Activated CD4-positive, alpha-beta memory T cell treated with anti-CD3 and anti-CD28 coated beads for 36 hours (primary cell): ENCODE data around the gene UQCC2. TPM values are rescaled to one million over a fixed set of nuclear protein-coding genes. Genes with fewer than 3 reads are reported as not detected.

ENCODE experiments used
- CTCF ChIA-PET: fragments of 350-600 bp; sonication (Branson Sonifier 250); formaldehyde crosslinking; loops from one replicate; lab custom pipeline; 2021; ENCODE audit warnings: antibody characterized with exemption, inconsistent platforms; lab: Charles Lee
- POLR2A ChIA-PET: fragments of 350-600 bp; sonication (Branson Sonifier 250); formaldehyde crosslinking; loops from one replicate; lab custom pipeline; 2021; ENCODE audit warnings: antibody characterized with exemption; lab: Charles Lee
- DNase-seq: peaks from one replicate; pipeline ENCODE4 v3.0.0-alpha.2; 2020
- H3K27ac Mint-ChIP-seq: one replicate; pipeline ENCODE4 v1.8.0; 2021; ENCODE audit warnings: mixed read lengths
- H3K27me3 Mint-ChIP-seq: one replicate; pipeline ENCODE4 v1.8.0; 2021; ENCODE audit warnings: mixed read lengths
- H3K36me3 Mint-ChIP-seq: one replicate; pipeline ENCODE4 v1.8.0; 2021; ENCODE audit warnings: mixed read lengths
- H3K4me1 Mint-ChIP-seq: one replicate; pipeline ENCODE4 v1.8.0; 2021; ENCODE audit warnings: low read depth, mixed read lengths
- H3K4me3 Mint-ChIP-seq: one replicate; pipeline ENCODE4 v1.8.0; 2021; ENCODE audit warnings: mild to moderate bottlenecking, mixed read lengths
- H3K9me3 Mint-ChIP-seq: one replicate; pipeline ENCODE4 v1.8.0; 2021; ENCODE audit warnings: mixed read lengths
- intact Hi-C: fragments of 100-400 bp; cut with micrococcal nuclease; formaldehyde crosslinking; loops from one replicate; pipeline ENCODE4 v1.15.1; 2023
- total RNA-seq, 2 experiments: library from RNA; stranded (reverse); gene quantifications; one replicate each; pipeline ENCODE4 v1.2.3, GENCODE V29; 2021

UQCC2 gene
- total RNA-seq, 2 experiments from 2014 or later = 157 to 160 TPM

DNA sequence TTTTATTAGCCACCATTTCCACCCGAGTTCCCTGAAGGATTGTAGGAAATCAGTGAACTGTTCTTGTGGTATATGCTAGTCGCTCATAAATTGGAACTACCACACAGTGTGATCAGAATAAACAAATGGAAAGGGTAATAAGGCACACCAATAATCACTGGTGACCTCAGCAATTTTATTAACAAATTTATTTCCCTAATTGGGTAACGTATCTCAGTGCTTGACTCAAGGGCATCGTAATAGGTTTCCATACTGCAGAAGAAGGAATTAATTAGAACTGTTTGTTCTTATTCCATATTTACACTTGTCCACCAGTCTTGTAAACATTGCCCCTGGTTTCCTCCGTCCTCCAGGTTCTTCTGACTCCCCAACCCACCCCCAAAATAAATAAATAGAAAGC lies 10.0 kb upstream of the UQCC2 start:
- Mint-ChIP-seq H3K4me3 (no peak overlapping the region), H3K36me3 (no peaks in the 10 kb centered on the region), H3K27ac (no peak overlapping the region), H3K27me3 (peaks cover 7% of the 10 kb centered on the region), H3K4me1 (peaks cover 13% of the 10 kb centered on the region), H3K9me3 (no peaks in the 10 kb centered on the region)
- intact Hi-C loops = no loop called here
- ChIA-PET CTCF (interaction anchor here (1.2 to 1.8 kb wide), 2 partner anchors 50 to 131 kb away, joined by 4 to 6 read pairs; no protein-coding TSS in a partner anchor), POLR2A (interaction anchor here (0.6 kb wide), 1 partner anchor 12 kb away, joined by 3 read pairs; no protein-coding TSS in a partner anchor)
- no peak for DNase-seq

DNA sequence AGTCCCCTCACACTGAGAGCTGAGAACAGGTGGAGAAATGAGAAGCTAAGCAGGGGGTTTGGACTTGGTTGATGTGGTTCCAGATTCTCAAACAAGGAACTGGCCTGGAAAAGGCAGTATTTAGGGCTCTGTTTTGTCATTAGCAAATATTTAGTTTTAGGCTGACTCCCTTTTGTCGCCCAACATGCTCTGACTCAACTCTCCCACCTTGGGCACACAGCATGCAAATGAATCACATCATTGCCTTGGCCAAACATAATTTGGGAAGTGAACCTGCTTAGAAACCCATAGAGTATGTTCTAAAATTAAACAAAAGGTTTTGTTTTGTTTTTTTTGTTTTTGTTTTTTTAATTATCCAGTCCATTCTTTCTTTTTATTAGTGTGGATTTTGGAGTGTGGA lies 9.5 kb upstream of the UQCC2 start:
- Mint-ChIP-seq H3K27ac (no peak overlapping the region), H3K27me3 (peaks cover 7% of the 10 kb centered on the region), H3K4me1 (peaks cover 13% of the 10 kb centered on the region), H3K9me3 (no peaks in the 10 kb centered on the region), H3K36me3 (no peaks in the 10 kb centered on the region), H3K4me3 (no peak overlapping the region)
- intact Hi-C loops = no loop called here
- no peak for DNase-seq
- CTCF ChIA-PET = interaction anchor here (1.8 kb wide), 1 partner anchor 51 kb away, joined by 6 read pairs; no protein-coding TSS in a partner anchor
- POLR2A ChIA-PET = interaction anchor here (0.6 kb wide), 1 partner anchor 12 kb away, joined by 3 read pairs; no protein-coding TSS in a partner anchor

DNA sequence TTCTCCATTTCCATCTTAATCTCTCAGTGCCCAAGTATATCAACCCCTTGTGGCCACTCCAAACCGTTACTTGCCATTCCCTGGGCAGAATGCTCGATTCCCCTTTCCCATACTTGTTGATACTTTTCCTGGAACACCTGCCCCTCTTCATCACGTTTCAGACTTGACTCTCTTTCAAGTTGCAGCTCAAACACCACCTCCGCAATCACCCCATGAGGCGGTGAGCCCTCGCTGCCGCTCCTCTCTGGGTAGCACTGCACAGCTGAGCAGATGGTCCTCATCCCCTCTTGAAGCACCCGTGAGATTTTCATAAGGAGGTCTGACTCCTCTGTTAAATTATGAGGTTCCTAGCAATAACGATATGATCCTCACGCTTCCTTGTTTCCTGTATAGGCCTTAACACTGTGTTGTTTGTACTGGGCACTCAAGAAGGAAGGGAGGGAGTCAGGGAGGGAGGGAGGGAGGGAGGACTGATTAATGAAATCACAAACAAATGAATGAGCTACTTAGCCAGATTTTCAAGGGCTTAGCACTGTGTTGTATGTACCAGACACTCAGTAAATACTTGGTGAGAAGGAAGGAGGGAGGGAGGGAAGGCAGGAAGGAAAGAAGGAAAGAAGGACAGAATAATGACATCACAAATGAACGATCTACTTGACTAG lies 8.0 kb upstream of the UQCC2 start:
- H3K4me1 Mint-ChIP-seq = peaks cover 9% of the 10 kb centered on the region
- H3K36me3 Mint-ChIP-seq = no peaks in the 10 kb centered on the region
- ChIA-PET CTCF (interaction anchor here (0.6 to 1.8 kb wide), 2 partner anchors 41 to 52 kb away, joined by 3 to 6 read pairs; no protein-coding TSS in a partner anchor), POLR2A (no interaction called here)
- no peak for DNase-seq
- peaks cover 7% of the 10 kb centered on the region for H3K27me3 Mint-ChIP-seq
- H3K9me3 Mint-ChIP-seq = no peaks in the 10 kb centered on the region
- intact Hi-C loops = no loop called here
- no peak overlapping the region for H3K4me3 Mint-ChIP-seq
- H3K27ac Mint-ChIP-seq = no peak overlapping the region

DNA sequence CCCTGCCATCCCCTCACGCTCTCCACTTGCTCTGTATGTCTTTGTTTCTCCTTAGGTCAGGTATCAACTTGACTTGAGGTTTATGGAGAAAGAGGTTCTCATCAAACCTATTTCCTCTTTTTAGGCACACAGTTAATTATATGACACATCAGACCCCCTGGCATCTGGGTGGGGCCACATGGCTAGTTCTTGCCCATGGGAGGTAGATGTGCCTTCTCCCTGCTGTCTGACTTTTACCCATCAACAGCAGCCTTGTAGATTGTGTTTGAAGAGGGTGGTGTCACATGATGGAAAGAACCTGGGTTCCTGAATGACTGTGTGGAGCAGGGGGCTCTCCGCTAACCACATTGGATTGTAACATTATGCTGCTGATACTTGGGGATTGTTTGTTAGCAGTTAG lies 7.2 kb upstream of the UQCC2 start:
- H3K4me1 Mint-ChIP-seq = peaks cover 2% of the 10 kb centered on the region
- H3K4me3 Mint-ChIP-seq = no peak overlapping the region
- intact Hi-C loops = no loop called here
- ChIA-PET POLR2A (no interaction called here), CTCF (interaction anchor here (0.6 kb wide), 1 partner anchor 42 kb away, joined by 3 read pairs; no protein-coding TSS in a partner anchor)
- H3K27me3 Mint-ChIP-seq = peaks cover 7% of the 10 kb centered on the region
- H3K27ac Mint-ChIP-seq = no peak overlapping the region
- no peak for DNase-seq
- H3K9me3 Mint-ChIP-seq = no peaks in the 10 kb centered on the region
- no peaks in the 10 kb centered on the region for H3K36me3 Mint-ChIP-seq

DNA sequence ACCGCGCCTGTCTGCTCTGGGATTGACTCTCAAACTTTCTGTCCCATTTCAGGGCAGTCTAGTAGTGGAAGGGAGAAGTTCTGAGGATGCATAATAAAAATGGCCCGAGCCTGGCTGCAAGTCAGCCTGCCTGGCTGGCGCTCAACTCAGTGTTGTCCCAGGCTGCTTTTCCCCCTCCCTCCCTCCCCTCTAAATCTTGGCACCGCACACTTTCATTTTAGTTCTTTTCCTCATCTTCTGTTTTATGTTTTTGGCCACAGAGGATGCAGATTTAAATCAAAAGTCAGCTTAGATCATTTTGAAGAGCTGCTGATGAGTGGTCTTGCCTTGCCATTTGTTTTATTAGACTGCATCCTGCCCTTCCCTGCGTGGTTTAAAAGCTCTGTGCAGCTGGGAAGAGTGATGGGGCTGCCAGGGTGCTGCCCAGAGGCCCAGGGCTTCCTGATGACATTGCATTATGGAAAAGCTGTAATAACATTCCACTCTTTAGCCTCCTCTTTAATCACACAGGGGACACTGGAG lies 6.5 kb upstream of the UQCC2 start:
- Mint-ChIP-seq H3K4me1 (no peaks in the 10 kb centered on the region), H3K36me3 (no peaks in the 10 kb centered on the region), H3K9me3 (no peaks in the 10 kb centered on the region), H3K4me3 (no peak overlapping the region), H3K27me3 (peaks cover 4% of the 10 kb centered on the region), H3K27ac (no peak overlapping the region)
- intact Hi-C loops = no loop called here
- ChIA-PET CTCF (no interaction called here), POLR2A (no interaction called here)
- DNase-seq = no peak

DNA sequence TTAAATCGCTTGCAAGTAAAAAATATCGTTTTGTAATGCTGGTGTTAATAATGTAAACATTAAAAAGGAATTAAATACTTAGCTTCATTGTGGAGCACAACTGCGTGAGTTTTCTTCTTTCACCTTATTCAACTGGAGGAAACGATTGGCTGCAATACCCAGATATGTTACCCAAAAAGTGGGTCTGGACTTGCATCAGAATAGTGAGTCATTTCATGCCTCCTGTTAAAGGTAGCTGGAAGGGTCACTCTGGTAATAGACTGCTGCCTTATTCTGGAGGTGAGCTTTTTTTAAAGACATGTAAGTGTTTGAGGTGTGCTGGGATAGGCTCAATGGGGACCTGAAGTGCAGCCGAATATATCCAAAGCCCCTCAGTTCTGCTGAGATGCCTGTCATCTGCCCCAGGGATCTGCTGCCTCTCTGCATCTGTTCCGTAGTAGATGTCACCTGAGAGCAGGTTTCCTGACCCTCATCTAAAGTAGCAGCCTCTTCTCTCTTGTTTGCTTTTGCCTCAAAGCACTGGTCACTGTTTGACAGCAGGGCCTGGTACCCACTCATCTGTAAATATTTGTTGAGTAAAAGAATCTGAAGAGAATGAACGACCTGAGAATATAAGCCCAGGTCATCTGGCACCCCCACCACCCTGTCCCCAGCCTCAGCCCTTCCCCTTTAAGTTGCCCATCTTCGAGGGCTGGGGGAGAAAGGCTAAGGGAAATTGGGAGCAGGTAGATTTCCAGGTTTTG lies 5.6 kb upstream of the UQCC2 start:
- H3K27ac Mint-ChIP-seq = no peak overlapping the region
- H3K4me3 Mint-ChIP-seq = no peak overlapping the region
- ChIA-PET POLR2A (no interaction called here), CTCF (interaction anchor here (0.6 kb wide), 1 partner anchor 19 kb away, joined by 3 read pairs; no protein-coding TSS in a partner anchor)
- H3K9me3 Mint-ChIP-seq = no peaks in the 10 kb centered on the region
- H3K4me1 Mint-ChIP-seq = peaks cover under 1% of the 10 kb centered on the region
- intact Hi-C loops = no loop called here
- H3K27me3 Mint-ChIP-seq = peaks cover 3% of the 10 kb centered on the region
- no peak for DNase-seq
- H3K36me3 Mint-ChIP-seq = no peaks in the 10 kb centered on the region

DNA sequence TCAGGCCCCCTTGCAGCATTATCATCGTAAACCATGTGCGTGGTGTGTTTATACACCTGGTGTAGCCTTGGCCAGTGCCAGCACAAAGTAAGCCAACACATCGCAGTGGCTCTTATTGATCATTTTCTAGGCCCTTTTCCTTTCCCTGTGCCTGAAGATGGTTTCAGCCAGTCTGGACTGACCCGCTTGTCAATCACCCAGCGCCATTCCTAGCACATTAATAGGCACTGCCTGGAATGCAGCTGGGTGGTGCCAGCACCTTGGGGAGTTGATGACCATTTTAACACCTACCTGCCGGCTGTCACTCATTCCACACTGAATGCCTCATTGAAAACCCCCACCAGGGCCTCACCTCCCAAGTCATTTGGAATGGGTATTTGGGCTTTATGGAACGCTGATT lies 4.9 kb upstream of the UQCC2 start:
- no peak overlapping the region for H3K4me3 Mint-ChIP-seq
- ChIA-PET POLR2A (no interaction called here), CTCF (interaction anchor here (0.6 kb wide), 1 partner anchor 20 kb away, joined by 3 read pairs; no protein-coding TSS in a partner anchor)
- no peak overlapping the region for H3K27ac Mint-ChIP-seq
- no peaks in the 10 kb centered on the region for H3K27me3 Mint-ChIP-seq
- H3K9me3 Mint-ChIP-seq = no peaks in the 10 kb centered on the region
- no peak for DNase-seq
- intact Hi-C loops = no loop called here
- H3K36me3 Mint-ChIP-seq = no peaks in the 10 kb centered on the region
- H3K4me1 Mint-ChIP-seq = peaks cover 5% of the 10 kb centered on the region

DNA sequence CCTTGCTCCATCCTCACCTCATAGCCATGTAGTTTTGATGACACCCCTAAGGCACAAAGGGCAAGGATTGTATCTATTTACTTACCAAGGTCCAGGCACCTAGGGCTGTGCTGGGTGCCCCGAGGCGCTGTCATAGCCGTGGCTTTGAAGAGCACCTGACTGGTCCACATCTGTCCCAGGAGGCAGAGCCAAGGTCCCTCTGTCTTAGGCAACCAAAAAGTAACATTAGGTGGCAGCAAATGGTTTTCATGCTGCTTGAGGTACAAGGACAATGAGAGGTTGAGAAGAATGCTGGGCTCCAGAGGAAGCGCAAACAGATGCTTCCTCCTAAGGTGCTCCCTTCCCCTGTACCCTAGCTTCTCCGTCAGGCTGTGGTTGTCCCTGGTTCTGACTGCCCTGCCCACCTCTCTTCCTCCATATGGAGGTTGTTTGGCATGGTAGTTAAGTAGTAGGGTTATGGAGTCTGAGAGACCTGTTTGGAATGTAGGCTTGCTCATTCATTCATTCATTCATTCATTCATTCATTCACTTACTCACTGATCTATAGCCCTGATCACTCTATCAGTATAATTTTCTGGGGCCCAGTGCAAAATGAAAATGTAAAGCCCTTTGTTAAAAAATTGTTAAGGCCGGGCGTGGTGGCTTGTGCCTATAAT lies 3.0 kb upstream of the UQCC2 start:
- peaks cover 11% of the 10 kb centered on the region for H3K36me3 Mint-ChIP-seq
- H3K27ac Mint-ChIP-seq = no peak overlapping the region
- no peaks in the 10 kb centered on the region for H3K9me3 Mint-ChIP-seq
- intact Hi-C loops = no loop called here
- no peak overlapping the region for H3K4me3 Mint-ChIP-seq
- no peak for DNase-seq
- CTCF ChIA-PET = interaction anchor here (0.7 to 1.3 kb wide), 4 partner anchors 14 to 372 kb away, joined by 3 to 5 read pairs (median 4); no protein-coding TSS in a partner anchor
- POLR2A ChIA-PET = no interaction called here
- peaks cover 16% of the 10 kb centered on the region for H3K4me1 Mint-ChIP-seq
- H3K27me3 Mint-ChIP-seq = no peaks in the 10 kb centered on the region

DNA sequence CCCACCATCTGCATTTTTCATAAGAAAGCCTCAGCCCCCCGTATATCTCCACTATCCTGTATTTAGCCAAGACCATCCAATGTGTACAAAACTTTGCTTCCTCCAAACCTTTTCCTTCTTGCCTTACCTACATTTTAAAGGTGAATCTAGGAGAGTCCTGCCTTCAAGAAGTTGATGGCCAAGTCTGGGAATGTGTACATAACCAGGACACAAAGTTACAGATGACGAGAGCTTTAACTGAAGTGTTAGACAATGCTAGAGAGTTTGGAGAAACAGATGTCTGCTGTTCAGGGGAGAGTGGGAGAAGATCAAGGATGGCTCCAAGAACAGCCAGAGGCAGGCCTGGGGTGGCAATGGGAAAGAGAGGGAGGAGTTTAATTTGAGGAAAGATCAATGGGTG lies 2.3 kb upstream of the UQCC2 start:
- DNase-seq = no peak
- ChIA-PET POLR2A (no interaction called here), CTCF (interaction anchor here (0.7 to 1.3 kb wide), 7 partner anchors 13 to 450 kb away, joined by 3 to 8 read pairs (median 3); no protein-coding TSS in a partner anchor)
- Mint-ChIP-seq H3K4me3 (no peak overlapping the region), H3K4me1 (peaks cover 21% of the 10 kb centered on the region), H3K27ac (no peak overlapping the region), H3K36me3 (peaks cover 15% of the 10 kb centered on the region), H3K9me3 (no peaks in the 10 kb centered on the region), H3K27me3 (no peaks in the 10 kb centered on the region)
- intact Hi-C loops = no loop called here

DNA sequence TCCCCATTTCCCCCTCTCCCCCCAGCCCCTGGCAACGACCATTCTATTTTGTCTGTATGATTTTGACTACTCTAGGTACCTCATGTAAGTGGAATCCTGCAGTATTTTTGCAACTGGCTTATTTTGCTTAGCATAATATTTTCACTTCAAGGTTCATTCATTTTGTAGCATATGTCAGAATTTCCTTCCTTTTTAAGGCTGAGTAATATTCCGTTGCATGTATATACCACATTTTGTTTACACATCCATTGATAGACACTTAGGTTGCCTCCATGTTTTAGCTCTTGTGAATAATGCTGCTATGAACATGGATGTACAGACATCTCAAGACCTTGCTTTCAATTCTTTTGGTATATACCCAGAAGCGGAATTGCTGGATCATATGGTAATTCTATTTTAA lies 1.4 kb upstream of the UQCC2 start:
- DNase-seq = no peak
- H3K4me3 Mint-ChIP-seq = no peak overlapping the region
- H3K9me3 Mint-ChIP-seq = no peaks in the 10 kb centered on the region
- peaks cover 22% of the 10 kb centered on the region for H3K36me3 Mint-ChIP-seq
- CTCF ChIA-PET = interaction anchor here (0.8 to 1.3 kb wide), 5 partner anchors 12 to 451 kb away, joined by 3 to 8 read pairs (median 3); no protein-coding TSS in a partner anchor
- no peak overlapping the region for H3K27ac Mint-ChIP-seq
- intact Hi-C loops = no loop called here
- peaks cover 25% of the 10 kb centered on the region for H3K4me1 Mint-ChIP-seq
- H3K27me3 Mint-ChIP-seq = no peaks in the 10 kb centered on the region
- POLR2A ChIA-PET = no interaction called here

DNA sequence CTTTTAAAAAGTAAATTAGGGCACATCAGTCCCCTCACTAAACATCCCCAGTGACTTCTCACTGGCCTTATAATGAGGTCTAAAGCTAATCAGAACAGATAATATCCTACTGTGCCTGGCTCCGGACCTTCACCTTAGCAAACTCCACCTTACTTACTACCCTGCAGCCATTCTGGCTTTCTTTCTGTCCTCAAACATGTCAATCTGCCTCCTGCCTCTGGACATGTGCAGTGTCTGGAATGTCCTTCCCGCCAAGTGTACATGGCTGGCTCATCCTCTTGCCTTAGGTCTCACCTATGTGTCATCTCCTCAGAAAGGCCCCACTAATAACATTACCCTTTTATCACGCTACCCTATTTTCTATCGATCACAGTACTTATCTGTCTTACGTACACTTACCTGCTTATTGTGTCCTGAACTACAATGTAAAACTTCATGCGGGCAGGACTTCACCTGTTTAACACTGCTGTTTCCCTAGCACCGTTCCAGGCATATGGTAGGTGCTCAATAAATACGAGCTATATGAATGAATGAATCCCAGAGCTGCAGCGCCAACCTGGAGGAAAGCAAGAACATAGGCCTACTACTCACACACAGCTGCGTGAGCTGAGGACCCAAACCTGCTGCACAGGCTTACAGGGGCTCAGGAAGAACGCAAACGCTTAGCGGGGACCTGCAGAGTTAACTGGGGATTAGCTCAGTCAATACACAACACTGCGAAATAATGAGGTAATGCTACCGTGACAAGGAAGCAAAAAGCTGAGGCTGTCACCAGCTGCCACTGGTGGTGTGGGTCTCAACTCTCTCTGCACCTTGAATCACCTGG lies 991 bp downstream of the UQCC2 start:
- H3K27me3 Mint-ChIP-seq = no peaks in the 10 kb centered on the region
- H3K27ac Mint-ChIP-seq = peak overlapping the region; percentile 94
- POLR2A ChIA-PET = interaction anchor here (0.6 to 1.9 kb wide), 12 partner anchors 8 to 179 kb away, joined by 3 to 16 read pairs (median 5); partner anchors contain the start of gene ITPR3
- CTCF ChIA-PET = interaction anchor here (0.6 to 2.5 kb wide), 25 partner anchors 8 to 1302 kb away, joined by 3 to 37 read pairs (median 6); partner anchors contain the start of genes BAK1 and ZBTB9
- DNase-seq = no peak
- peaks cover 31% of the 10 kb centered on the region for H3K36me3 Mint-ChIP-seq
- no peaks in the 10 kb centered on the region for H3K9me3 Mint-ChIP-seq
- intact Hi-C loops = loop anchor here (2.0 kb wide), 1 partner anchor 78 kb away; the partner anchor contains the start of gene LEMD2
- H3K4me1 Mint-ChIP-seq = peaks cover 26% of the 10 kb centered on the region
- peak overlapping the region; percentile 96 for H3K4me3 Mint-ChIP-seq
